Measurements from ENCODE around the gene FOXD2.
"Not testable (repeated sequence)": the region's sequence is repeated elsewhere in the genome, so short reads cannot be mapped to it uniquely, and the experiment has no call there.

The FOXD2 gene

GRCh38 chr1:47439819-47440598 lies 2.2 kb downstream of the FOXD2 start:
- DNase-seq (ENCODE audit: low spot score) = no peak

GRCh38 chr1:47440599-47441081 lies 2.8 kb downstream of the FOXD2 start:
- DNase-seq (ENCODE audit: low spot score) = no peak

- no peak for DNase-seq (ENCODE audit: low spot score)
Observed at GRCh38 chr1:47441450-47442106, 3.7 kb downstream of the FOXD2 start.

GRCh38 chr1:47442202-47442601 lies 4.4 kb downstream of the FOXD2 start:
- DNase-seq (ENCODE audit: low spot score) = no peak

GRCh38 chr1:47442842-47443529 lies 5.1 kb downstream of the FOXD2 start:
- no peak for DNase-seq (ENCODE audit: low spot score)

GRCh38 chr1:47443530-47444296 lies 5.9 kb downstream of the FOXD2 start:
- DNase-seq (ENCODE audit: low spot score) = no peak

- DNase-seq (ENCODE audit: low spot score) = no peak
Observed at GRCh38 chr1:47444297-47444561, 6.4 kb downstream of the FOXD2 start.

- DNase-seq (ENCODE audit: low spot score) = no peak
Observed at GRCh38 chr1:47444562-47445465, 7.0 kb downstream of the FOXD2 start.

- no peak for DNase-seq (ENCODE audit: low spot score)
Observed at GRCh38 chr1:47445823-47446550, 8.1 kb downstream of the FOXD2 start.

- no peak for DNase-seq (ENCODE audit: low spot score)
Observed at GRCh38 chr1:47448462-47449222, 10.8 kb downstream of the FOXD2 start.

- DNase-seq (ENCODE audit: low spot score) = no peak
Observed at GRCh38 chr1:47449822-47450552, 12.1 kb downstream of the FOXD2 start.

- DNase-seq (ENCODE audit: low spot score) = no peak
Observed at GRCh38 chr1:47450606-47451005, 12.8 kb downstream of the FOXD2 start.

GRCh38 chr1:47452426-47452825 lies 14.6 kb downstream of the FOXD2 start:
- DNase-seq (ENCODE audit: low spot score) = no peak

- not testable (repeated sequence) for DNase-seq (ENCODE audit: low spot score)
Observed at GRCh38 chr1:47453910-47454309, 16.1 kb downstream of the FOXD2 start.

- no peak for DNase-seq (ENCODE audit: low spot score)
Observed at GRCh38 chr1:47456250-47456649, 18.4 kb downstream of the FOXD2 start.

- not testable (repeated sequence) for DNase-seq (ENCODE audit: low spot score)
Observed at GRCh38 chr1:47457547-47457946, 19.7 kb downstream of the FOXD2 start.

- no peak for DNase-seq (ENCODE audit: low spot score)
Observed at GRCh38 chr1:47459253-47459788, 21.5 kb downstream of the FOXD2 start.

GRCh38 chr1:47460040-47460439 lies 22.2 kb downstream of the FOXD2 start:
- DNase-seq (ENCODE audit: low spot score) = no peak

GRCh38 chr1:47460456-47460855 lies 22.6 kb downstream of the FOXD2 start:
- DNase-seq (ENCODE audit: low spot score) = no peak

Data from NAMALWA (cell line).